GM13976 (cell line): ENCODE measurements around the gene SLC25A51.

Experiments
- DNase-seq: peaks from one replicate; pipeline ENCODE4 v3.0.0; 2012; ENCODE audit warnings: low spot score
- in situ Hi-C: fragments of 300-500 bp; cut with MboI; formaldehyde crosslinking; loops from one replicate; pipeline ENCODE4 v1.12.0; 2022; ENCODE audit warnings: low sequenced_read_pairs, mixed read lengths, inconsistent platforms; ENCODE audit not compliant: unreplicated experiment
- TF ChIP-seq, protein P1 (sequence below): IDR thresholded peaks from 2 replicates; pipeline ENCODE4 v1.5.1; 2012; ENCODE audit warnings: borderline replicate concordance, mild to moderate bottlenecking; ENCODE audit not compliant: insufficient read depth; ENCODE audit errors: extremely low read depth, missing control alignments, control extremely low read depth

SLC25A51 gene

GRCh38 chr9:37870081-37870798, 33.7 kb downstream of the SLC25A51 start:
- in situ Hi-C loops, result no loop called here
- TF ChIP-seq, protein P1, sequence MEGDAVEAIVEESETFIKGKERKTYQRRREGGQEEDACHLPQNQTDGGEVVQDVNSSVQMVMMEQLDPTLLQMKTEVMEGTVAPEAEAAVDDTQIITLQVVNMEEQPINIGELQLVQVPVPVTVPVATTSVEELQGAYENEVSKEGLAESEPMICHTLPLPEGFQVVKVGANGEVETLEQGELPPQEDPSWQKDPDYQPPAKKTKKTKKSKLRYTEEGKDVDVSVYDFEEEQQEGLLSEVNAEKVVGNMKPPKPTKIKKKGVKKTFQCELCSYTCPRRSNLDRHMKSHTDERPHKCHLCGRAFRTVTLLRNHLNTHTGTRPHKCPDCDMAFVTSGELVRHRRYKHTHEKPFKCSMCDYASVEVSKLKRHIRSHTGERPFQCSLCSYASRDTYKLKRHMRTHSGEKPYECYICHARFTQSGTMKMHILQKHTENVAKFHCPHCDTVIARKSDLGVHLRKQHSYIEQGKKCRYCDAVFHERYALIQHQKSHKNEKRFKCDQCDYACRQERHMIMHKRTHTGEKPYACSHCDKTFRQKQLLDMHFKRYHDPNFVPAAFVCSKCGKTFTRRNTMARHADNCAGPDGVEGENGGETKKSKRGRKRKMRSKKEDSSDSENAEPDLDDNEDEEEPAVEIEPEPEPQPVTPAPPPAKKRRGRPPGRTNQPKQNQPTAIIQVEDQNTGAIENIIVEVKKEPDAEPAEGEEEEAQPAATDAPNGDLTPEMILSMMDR, result no peak
- DNase-seq, result no peak

DNA sequence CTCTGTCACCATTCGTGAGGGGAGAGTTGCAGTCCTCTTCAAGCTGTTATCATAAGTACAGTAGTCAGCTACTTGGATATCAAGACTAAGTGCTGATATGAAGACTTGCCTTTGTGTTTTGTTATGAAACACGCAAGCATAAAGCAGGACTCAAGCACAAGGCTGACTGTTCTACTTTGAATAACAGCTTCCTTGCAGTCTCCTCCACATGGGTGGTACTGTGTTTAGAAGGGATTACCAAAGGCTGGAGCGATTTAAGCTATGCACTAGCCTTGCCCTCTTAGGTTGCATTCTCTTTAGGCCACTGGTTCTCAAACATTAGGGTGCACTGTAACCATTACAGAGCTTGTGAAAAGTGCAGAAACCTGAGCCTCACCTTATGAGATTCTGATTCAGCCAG, 41.4 kb downstream of the SLC25A51 start:
- in situ Hi-C loops, result no loop called here

GRCh38 chr9:37859043-37859442, 44.9 kb downstream of the SLC25A51 start:
- DNase-seq, result no peak
- in situ Hi-C loops, result no loop called here
- TF ChIP-seq, protein P1, result no peak

More for the DNA sequence above, 41.4 kb downstream of the SLC25A51 start:
- TF ChIP-seq, protein P1, result no peak
- DNase-seq, result no peak

DNA sequence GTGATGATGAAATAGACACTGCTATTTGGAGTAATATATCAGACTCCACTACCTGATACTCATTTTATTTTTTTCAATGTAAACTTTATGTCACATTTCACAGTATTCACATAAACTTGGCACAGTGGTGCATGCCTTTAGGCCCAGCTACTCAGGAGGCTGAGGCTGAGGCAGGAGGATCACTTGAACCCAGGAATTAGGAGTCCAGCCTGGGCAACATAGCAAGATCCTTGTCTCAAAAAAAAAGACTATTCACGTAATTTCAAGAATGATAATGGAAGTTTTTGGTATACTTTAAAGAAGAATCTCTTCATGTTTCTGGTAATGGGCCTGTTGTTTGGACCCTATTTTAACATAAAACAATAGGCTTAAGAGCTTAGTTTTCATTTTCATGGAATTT, 47.4 kb downstream of the SLC25A51 start:
- in situ Hi-C loops, result no loop called here
- DNase-seq, result no peak
- TF ChIP-seq, protein P1, result no peak

- TF ChIP-seq, protein P1, result no peak
- DNase-seq, result no peak
- in situ Hi-C loops, result no loop called here
These were observed 51.7 kb downstream of the SLC25A51 start for GRCh38 chr9:37852222-37852621.

- in situ Hi-C loops, result no loop called here
- DNase-seq, result no peak
- TF ChIP-seq, protein P1, result no peak
These were observed 63.2 kb downstream of the SLC25A51 start for GRCh38 chr9:37840560-37841194.
